Suprapubic skin (tissue), 3 donors: ENCODE results near the gene TIGD3.

Experiments
- CTCF ChIP-seq, 2 donors: fragments of 200-600 bp in 1 of 2; fragments of 450-650 bp in 1 of 2; sonication (generic) in 1 of 2; IDR thresholded peaks; one replicate each; pipeline ENCODE4 v1.5.1; 2016 to 2019; ENCODE audit warnings: antibody characterized with exemption in 2 of 2, mild to moderate bottlenecking in 1 of 2, moderate library complexity in 1 of 2
- POLR2AphosphoS5 ChIP-seq, 3 donors: sonication (generic); formaldehyde crosslinking; IDR thresholded peaks; one replicate each; pipeline ENCODE4 v1.6.1; 2017; ENCODE audit warnings: antibody characterized with exemption in 3 of 3

- TF ChIP-seq CTCF (IDR thresholded peaks at IDR 0.05) (no peak), POLR2AphosphoS5 (IDR thresholded peaks at IDR 0.05) (no peak)
Observed at GRCh38 chr11:65392186-65392829, 37.8 kb downstream of the TIGD3 start.
